Liver (tissue), 3 donors: Measurements from ENCODE around the gene NKX2-1.

Source experiments
- EGR1 ChIP-seq, 2 donors: IDR thresholded peaks; 2 replicates each; pipeline ENCODE4 v1.6.1; 2016 to 2018; ENCODE audit warnings: antibody characterized with exemption in 2 of 2, low read depth in 2 of 2
- GABPA ChIP-seq, 2 donors: IDR thresholded peaks in 1 of 2; conservative IDR thresholded peaks in 1 of 2; 2 replicates each; pipeline ENCODE4 v1.6.1; 2016; ENCODE audit warnings: antibody characterized with exemption in 2 of 2, mild to moderate bottlenecking in 1 of 2, moderate library complexity in 1 of 2
- HNF4G ChIP-seq: IDR thresholded peaks from 2 replicates; pipeline ENCODE4 v1.6.1; 2016; ENCODE audit warnings: antibody characterized with exemption
- JUND ChIP-seq, 2 donors: IDR thresholded peaks; 2 replicates each; pipeline ENCODE4 v1.6.1; 2016; ENCODE audit warnings: antibody characterized with exemption in 2 of 2
- RAD21 ChIP-seq, 2 donors: IDR thresholded peaks; 2 replicates each; pipeline ENCODE4 v1.6.1; 2016; ENCODE audit warnings: antibody characterized with exemption in 2 of 2, mild to moderate bottlenecking in 2 of 2
- RXRA ChIP-seq, 2 donors: IDR thresholded peaks; 2 replicates each; pipeline ENCODE4 v1.6.1; 2017 to 2018; ENCODE audit warnings: antibody characterized with exemption in 2 of 2, mild to moderate bottlenecking in 1 of 2
- SP1 ChIP-seq: IDR thresholded peaks from 2 replicates; pipeline ENCODE4 v1.6.1; 2018; ENCODE audit warnings: antibody characterized with exemption, mild to moderate bottlenecking
- TAF1 ChIP-seq: conservative IDR thresholded peaks from 2 replicates; pipeline ENCODE4 v1.6.1; 2016; ENCODE audit warnings: antibody characterized with exemption, mild to moderate bottlenecking
- YY1 ChIP-seq: IDR thresholded peaks from 2 replicates; pipeline ENCODE4 v1.6.1; 2016; ENCODE audit warnings: antibody characterized with exemption, mild to moderate bottlenecking
- TF ChIP-seq, protein P1 (sequence below): fragments of 150-350 bp; IDR thresholded peaks from 2 replicates; pipeline ENCODE4 v1.5.1; 2017; ENCODE audit warnings: improper control_type of control experiment, low read depth, low read length; ENCODE audit not compliant: missing input control
- TF ChIP-seq, protein P2 (sequence below): IDR thresholded peaks from 2 replicates; pipeline ENCODE4 v1.6.1; 2016; ENCODE audit warnings: antibody characterized with exemption, mild to moderate bottlenecking
- TF ChIP-seq, protein P3 (sequence below): IDR thresholded peaks from 2 replicates; pipeline ENCODE4 v1.6.1; 2016; ENCODE audit warnings: antibody characterized with exemption
- TF ChIP-seq, protein P4 (sequence below): IDR thresholded peaks from 2 replicates; pipeline ENCODE4 v1.6.1; 2016; ENCODE audit warnings: antibody characterized with exemption
- TF ChIP-seq, protein P5 (sequence below): IDR thresholded peaks from 2 replicates; pipeline ENCODE4 v1.6.1; 2016; ENCODE audit warnings: antibody characterized with exemption
- donor health status: healthy.
- donor health status: healthy.

DNA sequence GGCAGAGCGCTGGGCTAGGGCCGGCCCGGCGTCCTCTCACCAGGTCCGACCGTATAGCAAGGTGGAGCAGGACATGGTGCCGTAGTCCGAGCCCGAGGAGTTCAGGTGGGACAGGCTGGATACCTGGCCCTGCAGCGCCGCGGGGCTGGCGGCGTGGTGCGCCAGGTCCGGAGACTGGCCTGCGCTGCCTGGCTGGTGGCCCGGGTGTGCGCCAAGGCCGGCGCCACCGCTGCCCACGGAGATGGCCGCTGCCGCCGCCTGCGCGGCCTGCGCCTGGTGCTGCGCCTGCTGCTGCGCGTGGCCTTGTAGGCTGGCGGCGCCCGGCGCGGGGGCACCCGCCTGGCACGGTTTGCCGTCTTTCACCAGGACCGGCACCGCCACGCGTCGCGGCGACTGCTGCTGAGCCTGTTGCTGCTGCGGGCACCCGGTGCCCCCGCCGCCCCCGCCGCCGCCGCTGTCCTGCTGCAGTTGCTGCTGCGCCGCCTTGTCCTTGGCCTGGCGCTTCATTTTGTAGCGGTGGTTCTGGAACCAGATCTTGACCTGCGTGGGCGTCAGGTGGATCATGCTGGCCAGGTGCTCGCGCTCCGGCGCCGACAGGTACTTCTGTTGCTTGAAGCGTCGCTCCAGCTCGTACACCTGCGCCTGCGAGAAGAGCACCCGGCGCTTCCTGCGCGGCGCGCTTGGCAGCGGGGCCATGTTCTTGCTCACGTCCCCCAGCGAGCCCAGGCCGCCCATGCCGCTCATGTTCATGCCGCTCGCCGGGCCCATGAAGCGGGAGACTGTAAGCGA is 2.6 kb downstream of the NKX2-1 start:
- TF ChIP-seq, protein P1, sequence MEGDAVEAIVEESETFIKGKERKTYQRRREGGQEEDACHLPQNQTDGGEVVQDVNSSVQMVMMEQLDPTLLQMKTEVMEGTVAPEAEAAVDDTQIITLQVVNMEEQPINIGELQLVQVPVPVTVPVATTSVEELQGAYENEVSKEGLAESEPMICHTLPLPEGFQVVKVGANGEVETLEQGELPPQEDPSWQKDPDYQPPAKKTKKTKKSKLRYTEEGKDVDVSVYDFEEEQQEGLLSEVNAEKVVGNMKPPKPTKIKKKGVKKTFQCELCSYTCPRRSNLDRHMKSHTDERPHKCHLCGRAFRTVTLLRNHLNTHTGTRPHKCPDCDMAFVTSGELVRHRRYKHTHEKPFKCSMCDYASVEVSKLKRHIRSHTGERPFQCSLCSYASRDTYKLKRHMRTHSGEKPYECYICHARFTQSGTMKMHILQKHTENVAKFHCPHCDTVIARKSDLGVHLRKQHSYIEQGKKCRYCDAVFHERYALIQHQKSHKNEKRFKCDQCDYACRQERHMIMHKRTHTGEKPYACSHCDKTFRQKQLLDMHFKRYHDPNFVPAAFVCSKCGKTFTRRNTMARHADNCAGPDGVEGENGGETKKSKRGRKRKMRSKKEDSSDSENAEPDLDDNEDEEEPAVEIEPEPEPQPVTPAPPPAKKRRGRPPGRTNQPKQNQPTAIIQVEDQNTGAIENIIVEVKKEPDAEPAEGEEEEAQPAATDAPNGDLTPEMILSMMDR = no peak
- TF ChIP-seq TAF1 = no peak
- TF ChIP-seq RAD21 (IDR thresholded peaks at IDR 0.05) = no peak
- no peak for TF ChIP-seq YY1
- TF ChIP-seq, protein P2, sequence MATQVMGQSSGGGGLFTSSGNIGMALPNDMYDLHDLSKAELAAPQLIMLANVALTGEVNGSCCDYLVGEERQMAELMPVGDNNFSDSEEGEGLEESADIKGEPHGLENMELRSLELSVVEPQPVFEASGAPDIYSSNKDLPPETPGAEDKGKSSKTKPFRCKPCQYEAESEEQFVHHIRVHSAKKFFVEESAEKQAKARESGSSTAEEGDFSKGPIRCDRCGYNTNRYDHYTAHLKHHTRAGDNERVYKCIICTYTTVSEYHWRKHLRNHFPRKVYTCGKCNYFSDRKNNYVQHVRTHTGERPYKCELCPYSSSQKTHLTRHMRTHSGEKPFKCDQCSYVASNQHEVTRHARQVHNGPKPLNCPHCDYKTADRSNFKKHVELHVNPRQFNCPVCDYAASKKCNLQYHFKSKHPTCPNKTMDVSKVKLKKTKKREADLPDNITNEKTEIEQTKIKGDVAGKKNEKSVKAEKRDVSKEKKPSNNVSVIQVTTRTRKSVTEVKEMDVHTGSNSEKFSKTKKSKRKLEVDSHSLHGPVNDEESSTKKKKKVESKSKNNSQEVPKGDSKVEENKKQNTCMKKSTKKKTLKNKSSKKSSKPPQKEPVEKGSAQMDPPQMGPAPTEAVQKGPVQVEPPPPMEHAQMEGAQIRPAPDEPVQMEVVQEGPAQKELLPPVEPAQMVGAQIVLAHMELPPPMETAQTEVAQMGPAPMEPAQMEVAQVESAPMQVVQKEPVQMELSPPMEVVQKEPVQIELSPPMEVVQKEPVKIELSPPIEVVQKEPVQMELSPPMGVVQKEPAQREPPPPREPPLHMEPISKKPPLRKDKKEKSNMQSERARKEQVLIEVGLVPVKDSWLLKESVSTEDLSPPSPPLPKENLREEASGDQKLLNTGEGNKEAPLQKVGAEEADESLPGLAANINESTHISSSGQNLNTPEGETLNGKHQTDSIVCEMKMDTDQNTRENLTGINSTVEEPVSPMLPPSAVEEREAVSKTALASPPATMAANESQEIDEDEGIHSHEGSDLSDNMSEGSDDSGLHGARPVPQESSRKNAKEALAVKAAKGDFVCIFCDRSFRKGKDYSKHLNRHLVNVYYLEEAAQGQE = no peak
- TF ChIP-seq GABPA (IDR thresholded peaks at IDR 0.05 in 1 of 2, conservative IDR thresholded peaks at IDR 0.05 in 1 of 2) = no peak
- TF ChIP-seq EGR1 (IDR thresholded peaks at IDR 0.05; ENCODE audit: low read depth in 2 of 2) = no peak
- TF ChIP-seq, protein P3, sequence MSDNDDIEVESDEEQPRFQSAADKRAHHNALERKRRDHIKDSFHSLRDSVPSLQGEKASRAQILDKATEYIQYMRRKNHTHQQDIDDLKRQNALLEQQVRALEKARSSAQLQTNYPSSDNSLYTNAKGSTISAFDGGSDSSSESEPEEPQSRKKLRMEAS = no peak
- TF ChIP-seq JUND (IDR thresholded peaks at IDR 0.05) = no peak
- TF ChIP-seq, protein P4, sequence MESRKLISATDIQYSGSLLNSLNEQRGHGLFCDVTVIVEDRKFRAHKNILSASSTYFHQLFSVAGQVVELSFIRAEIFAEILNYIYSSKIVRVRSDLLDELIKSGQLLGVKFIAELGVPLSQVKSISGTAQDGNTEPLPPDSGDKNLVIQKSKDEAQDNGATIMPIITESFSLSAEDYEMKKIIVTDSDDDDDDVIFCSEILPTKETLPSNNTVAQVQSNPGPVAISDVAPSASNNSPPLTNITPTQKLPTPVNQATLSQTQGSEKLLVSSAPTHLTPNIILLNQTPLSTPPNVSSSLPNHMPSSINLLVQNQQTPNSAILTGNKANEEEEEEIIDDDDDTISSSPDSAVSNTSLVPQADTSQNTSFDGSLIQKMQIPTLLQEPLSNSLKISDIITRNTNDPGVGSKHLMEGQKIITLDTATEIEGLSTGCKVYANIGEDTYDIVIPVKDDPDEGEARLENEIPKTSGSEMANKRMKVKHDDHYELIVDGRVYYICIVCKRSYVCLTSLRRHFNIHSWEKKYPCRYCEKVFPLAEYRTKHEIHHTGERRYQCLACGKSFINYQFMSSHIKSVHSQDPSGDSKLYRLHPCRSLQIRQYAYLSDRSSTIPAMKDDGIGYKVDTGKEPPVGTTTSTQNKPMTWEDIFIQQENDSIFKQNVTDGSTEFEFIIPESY = no peak
- TF ChIP-seq, protein P5, sequence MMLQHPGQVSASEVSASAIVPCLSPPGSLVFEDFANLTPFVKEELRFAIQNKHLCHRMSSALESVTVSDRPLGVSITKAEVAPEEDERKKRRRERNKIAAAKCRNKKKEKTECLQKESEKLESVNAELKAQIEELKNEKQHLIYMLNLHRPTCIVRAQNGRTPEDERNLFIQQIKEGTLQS = no peak
- TF ChIP-seq HNF4G = no peak
- no peak for TF ChIP-seq RXRA (IDR thresholded peaks at IDR 0.05)
- TF ChIP-seq SP1 = no peak
